PFSK-1 (cell line): ENCODE measurements around the gene BABAM2.

ENCODE experiments used
- FOXP2 ChIP-seq: optimal IDR thresholded peaks from 2 replicates; pipeline ENCODE3; 2011; ENCODE audit warnings: borderline replicate concordance, control low read depth, inconsistent platforms; ENCODE audit not compliant: insufficient read depth; ENCODE audit errors: extremely low read length, extremely low read depth
- POLR2AphosphoS5 ChIP-seq: IDR thresholded peaks from 2 replicates; pipeline ENCODE4 v1.6.1; 2012; ENCODE audit warnings: low read depth, mild to moderate bottlenecking, control low read depth, low read length, moderate library complexity
- SIN3A ChIP-seq: IDR thresholded peaks from 2 replicates; pipeline ENCODE4 v1.6.1; 2012; ENCODE audit warnings: mild to moderate bottlenecking, low read length, moderate library complexity, borderline replicate concordance; ENCODE audit not compliant: insufficient read depth
- TAF1 ChIP-seq: IDR thresholded peaks from 2 replicates; pipeline ENCODE4 v1.6.1; 2012; ENCODE audit warnings: low read length, control low read depth, borderline replicate concordance; ENCODE audit not compliant: insufficient read depth
- TF ChIP-seq, protein P1 (sequence below), 2 experiments: IDR thresholded peaks; 2 replicates each; pipeline versions ENCODE4 v1.6.1 to v1.8.0; 2011 to 2012; ENCODE audit warnings: low read depth in 2 of 2, low read length in 2 of 2, control low read depth in 1 of 2, inconsistent platforms in 1 of 2, mild to moderate bottlenecking in 1 of 2, moderate library complexity in 1 of 2; ENCODE audit not compliant: insufficient read depth in 1 of 2

Gene BABAM2

DNA sequence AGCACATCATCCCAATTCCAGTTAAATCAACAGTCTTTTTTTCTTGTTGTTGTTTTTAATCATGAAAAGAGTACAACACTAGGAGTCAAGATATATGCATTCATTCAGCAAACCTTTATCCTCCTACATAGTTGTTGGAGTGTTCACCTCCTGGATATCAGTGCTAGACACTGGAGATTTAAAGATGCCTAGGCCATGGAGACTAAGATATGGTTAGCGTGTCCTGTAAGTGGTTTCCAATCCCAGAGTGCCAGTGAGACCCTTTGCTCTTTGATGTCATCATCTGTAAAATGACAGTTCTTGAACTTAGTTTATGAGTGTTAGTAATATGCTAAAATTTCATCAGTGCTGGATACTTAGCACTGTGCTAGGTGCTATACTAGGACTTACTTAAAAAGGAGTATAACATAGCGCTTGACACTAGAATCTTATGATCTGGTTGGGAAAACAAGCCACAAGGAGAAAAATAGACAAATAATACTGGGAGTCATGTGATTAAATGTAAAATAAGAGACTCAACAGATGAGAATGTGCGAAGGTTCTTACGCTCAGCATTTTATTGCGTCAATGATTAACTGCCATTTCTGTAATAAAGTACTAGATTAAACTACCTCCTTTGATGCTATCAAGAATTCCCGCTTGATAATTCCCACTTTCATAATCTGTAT lies 31.5 kb downstream of the BABAM2 start:
- TF ChIP-seq POLR2AphosphoS5: no peak

DNA sequence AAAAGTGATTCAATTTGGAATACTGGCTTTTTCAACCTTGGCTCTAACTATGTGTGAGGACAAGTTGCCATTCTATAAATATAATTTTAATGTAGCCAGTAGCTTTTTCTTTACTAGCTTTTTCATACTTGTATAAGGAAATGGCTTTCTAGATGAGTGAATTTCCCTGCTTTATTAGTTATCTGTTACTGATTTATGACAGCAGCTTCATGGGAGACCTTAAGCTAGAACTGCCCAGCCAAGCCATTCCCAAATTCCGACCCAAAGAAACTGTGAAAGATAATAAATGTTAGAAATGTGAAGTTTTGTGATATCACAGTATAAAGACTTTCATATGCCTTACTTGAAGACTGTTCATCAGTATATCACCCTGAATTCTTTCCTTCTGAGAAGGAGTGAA lies 32.3 kb downstream of the BABAM2 start:
- TF ChIP-seq POLR2AphosphoS5 (no peak), FOXP2 (no peak)

DNA sequence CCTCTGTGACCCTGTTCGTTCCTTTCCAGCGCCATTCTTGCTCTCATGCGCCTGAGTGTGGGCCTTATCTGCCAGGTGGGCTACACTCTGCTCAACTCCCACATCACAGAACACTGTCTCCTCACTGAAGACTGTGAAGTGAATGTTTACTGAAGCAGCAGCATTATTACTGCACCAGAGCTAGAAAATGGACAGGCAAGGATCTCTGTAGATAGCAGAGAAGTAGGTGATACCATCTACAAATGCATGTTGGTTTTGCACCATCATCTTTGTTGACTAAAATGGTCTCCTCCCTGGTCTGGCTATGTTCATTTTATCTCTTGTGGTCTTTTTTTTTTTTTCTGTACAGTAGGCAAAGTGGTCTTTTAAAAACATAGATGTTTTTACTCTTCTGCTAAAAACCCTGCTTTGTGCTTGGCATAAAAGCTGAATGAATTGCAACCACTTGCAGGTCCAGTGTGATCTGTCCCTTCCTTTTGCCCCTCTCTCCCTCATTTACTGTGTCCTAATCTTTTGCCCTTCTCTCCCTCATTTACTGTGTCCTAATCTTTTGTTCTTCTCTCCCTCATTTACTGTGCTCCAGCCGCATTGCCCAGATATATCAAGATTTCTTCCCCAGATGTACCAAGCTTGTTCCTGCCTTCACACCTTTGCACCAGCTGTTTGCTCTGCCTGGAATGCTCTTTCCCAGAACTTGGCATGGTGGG lies 35.4 kb downstream of the BABAM2 start:
- TF ChIP-seq POLR2AphosphoS5 (no peak), TAF1 (no peak), FOXP2 (no peak), SIN3A (no peak)
- TF ChIP-seq, protein P1, sequence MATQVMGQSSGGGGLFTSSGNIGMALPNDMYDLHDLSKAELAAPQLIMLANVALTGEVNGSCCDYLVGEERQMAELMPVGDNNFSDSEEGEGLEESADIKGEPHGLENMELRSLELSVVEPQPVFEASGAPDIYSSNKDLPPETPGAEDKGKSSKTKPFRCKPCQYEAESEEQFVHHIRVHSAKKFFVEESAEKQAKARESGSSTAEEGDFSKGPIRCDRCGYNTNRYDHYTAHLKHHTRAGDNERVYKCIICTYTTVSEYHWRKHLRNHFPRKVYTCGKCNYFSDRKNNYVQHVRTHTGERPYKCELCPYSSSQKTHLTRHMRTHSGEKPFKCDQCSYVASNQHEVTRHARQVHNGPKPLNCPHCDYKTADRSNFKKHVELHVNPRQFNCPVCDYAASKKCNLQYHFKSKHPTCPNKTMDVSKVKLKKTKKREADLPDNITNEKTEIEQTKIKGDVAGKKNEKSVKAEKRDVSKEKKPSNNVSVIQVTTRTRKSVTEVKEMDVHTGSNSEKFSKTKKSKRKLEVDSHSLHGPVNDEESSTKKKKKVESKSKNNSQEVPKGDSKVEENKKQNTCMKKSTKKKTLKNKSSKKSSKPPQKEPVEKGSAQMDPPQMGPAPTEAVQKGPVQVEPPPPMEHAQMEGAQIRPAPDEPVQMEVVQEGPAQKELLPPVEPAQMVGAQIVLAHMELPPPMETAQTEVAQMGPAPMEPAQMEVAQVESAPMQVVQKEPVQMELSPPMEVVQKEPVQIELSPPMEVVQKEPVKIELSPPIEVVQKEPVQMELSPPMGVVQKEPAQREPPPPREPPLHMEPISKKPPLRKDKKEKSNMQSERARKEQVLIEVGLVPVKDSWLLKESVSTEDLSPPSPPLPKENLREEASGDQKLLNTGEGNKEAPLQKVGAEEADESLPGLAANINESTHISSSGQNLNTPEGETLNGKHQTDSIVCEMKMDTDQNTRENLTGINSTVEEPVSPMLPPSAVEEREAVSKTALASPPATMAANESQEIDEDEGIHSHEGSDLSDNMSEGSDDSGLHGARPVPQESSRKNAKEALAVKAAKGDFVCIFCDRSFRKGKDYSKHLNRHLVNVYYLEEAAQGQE (IDR thresholded peaks at IDR 0.05; ENCODE audit: insufficient read depth in 1 of 2, low read depth in 2 of 2, low read length in 2 of 2): no peak

DNA sequence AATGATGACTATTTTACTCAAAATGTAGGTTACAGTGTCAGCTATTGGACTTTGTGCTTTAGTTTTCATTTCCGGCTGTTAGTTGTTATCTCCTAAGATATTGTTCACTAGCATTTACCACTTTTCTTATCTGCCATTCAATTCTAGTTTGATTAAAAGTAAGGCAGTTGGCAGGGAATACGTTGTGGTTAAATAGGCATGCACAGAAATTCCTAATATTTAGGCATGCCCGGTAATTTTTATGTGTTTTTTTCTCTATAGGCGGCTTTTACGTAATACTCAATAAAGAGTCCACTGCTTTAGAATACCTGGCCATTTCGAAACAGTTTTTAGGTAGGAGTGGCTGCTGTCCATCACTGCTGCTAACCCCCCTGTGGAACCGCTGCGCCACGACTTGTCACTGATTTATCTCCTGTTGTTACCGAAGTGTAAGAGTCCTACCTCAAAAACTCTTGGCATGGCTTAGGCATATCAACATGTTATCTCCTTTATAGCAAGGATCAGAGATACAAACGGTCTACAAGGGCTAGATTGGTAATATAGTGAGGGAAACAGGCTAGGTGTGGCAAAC lies 39.5 kb downstream of the BABAM2 start:
- TF ChIP-seq SIN3A (no peak), TAF1 (no peak), FOXP2 (no peak), POLR2AphosphoS5 (no peak)
- TF ChIP-seq, protein P1 (IDR thresholded peaks at IDR 0.05; ENCODE audit: insufficient read depth in 1 of 2, low read depth in 2 of 2, low read length in 2 of 2): no peak

DNA sequence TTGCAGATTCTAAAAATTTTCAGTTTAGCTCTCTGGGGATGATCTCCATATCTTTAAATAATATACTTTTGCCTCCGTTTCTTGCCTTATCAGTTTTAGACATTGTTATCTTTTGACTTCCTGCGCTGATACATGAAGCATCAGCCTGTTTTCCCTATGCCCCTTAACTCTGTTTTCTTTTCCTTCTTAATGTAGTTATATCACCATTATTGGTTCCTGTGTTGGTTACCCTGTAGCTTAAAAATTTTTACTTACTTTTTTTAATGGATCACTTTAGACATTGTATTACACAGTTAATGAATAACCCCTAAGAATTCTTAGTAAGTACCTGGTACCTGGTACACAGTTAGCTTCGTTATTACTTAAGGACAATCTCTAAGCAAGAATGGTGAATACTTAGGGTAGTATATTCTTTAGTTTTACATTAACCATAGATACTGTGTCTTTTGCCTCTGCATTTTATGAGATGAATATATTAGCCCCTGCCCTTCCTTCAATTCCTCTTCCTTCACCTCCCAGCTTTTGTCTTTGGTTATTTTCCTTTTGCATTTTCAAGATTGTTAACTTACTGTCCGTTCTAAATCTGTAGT lies 40.9 kb downstream of the BABAM2 start:
- TF ChIP-seq TAF1 (no peak), POLR2AphosphoS5 (no peak), SIN3A (no peak), FOXP2 (no peak)
- TF ChIP-seq, protein P1 (IDR thresholded peaks at IDR 0.05; ENCODE audit: insufficient read depth in 1 of 2, low read depth in 2 of 2, low read length in 2 of 2): no peak

DNA sequence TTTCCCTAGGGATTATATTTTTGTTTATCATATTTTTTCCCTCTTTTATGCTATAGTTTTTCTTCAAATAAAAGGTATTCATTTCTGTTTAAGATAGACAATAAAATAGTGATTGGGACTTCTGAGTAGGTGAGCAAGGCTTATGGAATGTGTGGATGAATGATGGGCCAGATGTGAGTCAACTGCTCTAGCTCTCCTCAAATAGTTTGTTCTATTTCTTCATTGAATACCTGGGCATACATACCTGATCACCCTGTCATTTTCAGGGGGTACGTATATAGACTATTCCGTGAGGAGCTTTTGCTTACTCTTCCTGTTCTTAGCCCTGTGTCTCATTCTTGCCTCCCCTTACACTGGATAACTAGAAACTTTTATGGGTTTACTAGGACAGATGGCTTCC lies 41.9 kb downstream of the BABAM2 start:
- no peak for TF ChIP-seq FOXP2
- TF ChIP-seq, protein P1 (IDR thresholded peaks at IDR 0.05; ENCODE audit: insufficient read depth in 1 of 2, low read depth in 2 of 2, low read length in 2 of 2): no peak
- TF ChIP-seq POLR2AphosphoS5: no peak
- TF ChIP-seq TAF1: no peak
- TF ChIP-seq SIN3A: no peak
